ENCODE data around the gene CFAP65.
A peak's percentile ranks its signal among the peaks of the same experiment; 100 is the strongest.

DNA sequence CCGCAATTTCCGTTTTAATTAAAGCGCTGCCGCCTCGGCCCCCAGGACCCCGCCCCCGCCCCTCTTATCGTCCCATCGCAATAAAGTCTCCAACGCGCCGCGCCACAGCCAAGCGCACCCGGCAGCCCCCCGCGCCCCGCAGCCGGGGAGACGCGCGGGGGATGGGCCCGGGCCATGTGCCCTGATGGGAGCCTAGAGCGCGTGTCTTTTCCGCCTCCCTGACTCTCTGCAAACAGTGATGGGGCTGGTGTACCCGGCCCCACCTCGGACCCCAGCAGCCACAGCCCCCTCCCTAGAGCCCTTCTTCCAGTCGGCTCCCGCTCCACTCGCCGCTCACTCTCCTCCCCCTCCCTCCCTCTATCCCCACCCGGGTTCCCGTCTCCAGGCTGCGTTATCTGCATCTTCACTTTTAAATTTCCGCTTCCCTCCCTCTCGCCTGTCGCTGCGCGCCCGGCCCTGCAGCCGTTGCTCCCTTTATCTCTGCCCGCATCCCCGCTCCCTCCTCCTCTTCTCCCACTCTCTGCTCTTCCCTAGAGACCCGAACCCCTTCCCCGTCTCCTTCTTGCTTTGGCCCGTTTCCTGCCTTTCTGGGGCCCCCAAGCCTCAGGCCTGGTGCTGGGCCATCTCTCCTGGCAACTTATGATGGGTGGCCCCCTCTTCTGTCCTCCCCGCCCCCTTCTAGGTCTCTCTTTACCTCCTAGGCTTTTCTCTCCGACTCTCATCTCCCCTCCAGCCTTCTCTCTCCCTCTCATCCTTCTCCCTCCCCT is 55.8 kb downstream of the CFAP65 start:
- TF ChIP-seq NFRKB (IDR thresholded peaks at IDR 0.05; ENCODE audit: low read depth) = no peak
- TF ChIP-seq, protein P1, sequence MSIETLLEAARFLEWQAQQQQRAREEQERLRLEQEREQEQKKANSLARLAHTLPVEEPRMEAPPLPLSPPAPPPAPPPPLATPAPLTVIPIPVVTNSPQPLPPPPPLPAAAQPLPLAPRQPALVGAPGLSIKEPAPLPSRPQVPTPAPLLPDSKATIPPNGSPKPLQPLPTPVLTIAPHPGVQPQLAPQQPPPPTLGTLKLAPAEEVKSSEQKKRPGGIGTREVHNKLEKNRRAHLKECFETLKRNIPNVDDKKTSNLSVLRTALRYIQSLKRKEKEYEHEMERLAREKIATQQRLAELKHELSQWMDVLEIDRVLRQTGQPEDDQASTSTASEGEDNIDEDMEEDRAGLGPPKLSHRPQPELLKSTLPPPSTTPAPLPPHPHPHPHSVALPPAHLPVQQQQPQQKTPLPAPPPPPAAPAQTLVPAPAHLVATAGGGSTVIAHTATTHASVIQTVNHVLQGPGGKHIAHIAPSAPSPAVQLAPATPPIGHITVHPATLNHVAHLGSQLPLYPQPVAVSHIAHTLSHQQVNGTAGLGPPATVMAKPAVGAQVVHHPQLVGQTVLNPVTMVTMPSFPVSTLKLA (conservative IDR thresholded peaks at IDR 0.05) = no peak
- TF ChIP-seq, protein P2, sequence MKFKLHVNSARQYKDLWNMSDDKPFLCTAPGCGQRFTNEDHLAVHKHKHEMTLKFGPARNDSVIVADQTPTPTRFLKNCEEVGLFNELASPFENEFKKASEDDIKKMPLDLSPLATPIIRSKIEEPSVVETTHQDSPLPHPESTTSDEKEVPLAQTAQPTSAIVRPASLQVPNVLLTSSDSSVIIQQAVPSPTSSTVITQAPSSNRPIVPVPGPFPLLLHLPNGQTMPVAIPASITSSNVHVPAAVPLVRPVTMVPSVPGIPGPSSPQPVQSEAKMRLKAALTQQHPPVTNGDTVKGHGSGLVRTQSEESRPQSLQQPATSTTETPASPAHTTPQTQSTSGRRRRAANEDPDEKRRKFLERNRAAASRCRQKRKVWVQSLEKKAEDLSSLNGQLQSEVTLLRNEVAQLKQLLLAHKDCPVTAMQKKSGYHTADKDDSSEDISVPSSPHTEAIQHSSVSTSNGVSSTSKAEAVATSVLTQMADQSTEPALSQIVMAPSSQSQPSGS (CRISPR knock-in tag; IDR thresholded peaks at IDR 0.05) = no peak
- no peak for TF ChIP-seq SMAD1 (IDR thresholded peaks at IDR 0.05; ENCODE audit: low read depth, low read length, partially characterized antibody)
- TF ChIP-seq FOXK1 (CRISPR knock-in tag; IDR thresholded peaks at IDR 0.05; ENCODE audit: borderline replicate concordance) = no peak
- TF ChIP-seq, protein P3, sequence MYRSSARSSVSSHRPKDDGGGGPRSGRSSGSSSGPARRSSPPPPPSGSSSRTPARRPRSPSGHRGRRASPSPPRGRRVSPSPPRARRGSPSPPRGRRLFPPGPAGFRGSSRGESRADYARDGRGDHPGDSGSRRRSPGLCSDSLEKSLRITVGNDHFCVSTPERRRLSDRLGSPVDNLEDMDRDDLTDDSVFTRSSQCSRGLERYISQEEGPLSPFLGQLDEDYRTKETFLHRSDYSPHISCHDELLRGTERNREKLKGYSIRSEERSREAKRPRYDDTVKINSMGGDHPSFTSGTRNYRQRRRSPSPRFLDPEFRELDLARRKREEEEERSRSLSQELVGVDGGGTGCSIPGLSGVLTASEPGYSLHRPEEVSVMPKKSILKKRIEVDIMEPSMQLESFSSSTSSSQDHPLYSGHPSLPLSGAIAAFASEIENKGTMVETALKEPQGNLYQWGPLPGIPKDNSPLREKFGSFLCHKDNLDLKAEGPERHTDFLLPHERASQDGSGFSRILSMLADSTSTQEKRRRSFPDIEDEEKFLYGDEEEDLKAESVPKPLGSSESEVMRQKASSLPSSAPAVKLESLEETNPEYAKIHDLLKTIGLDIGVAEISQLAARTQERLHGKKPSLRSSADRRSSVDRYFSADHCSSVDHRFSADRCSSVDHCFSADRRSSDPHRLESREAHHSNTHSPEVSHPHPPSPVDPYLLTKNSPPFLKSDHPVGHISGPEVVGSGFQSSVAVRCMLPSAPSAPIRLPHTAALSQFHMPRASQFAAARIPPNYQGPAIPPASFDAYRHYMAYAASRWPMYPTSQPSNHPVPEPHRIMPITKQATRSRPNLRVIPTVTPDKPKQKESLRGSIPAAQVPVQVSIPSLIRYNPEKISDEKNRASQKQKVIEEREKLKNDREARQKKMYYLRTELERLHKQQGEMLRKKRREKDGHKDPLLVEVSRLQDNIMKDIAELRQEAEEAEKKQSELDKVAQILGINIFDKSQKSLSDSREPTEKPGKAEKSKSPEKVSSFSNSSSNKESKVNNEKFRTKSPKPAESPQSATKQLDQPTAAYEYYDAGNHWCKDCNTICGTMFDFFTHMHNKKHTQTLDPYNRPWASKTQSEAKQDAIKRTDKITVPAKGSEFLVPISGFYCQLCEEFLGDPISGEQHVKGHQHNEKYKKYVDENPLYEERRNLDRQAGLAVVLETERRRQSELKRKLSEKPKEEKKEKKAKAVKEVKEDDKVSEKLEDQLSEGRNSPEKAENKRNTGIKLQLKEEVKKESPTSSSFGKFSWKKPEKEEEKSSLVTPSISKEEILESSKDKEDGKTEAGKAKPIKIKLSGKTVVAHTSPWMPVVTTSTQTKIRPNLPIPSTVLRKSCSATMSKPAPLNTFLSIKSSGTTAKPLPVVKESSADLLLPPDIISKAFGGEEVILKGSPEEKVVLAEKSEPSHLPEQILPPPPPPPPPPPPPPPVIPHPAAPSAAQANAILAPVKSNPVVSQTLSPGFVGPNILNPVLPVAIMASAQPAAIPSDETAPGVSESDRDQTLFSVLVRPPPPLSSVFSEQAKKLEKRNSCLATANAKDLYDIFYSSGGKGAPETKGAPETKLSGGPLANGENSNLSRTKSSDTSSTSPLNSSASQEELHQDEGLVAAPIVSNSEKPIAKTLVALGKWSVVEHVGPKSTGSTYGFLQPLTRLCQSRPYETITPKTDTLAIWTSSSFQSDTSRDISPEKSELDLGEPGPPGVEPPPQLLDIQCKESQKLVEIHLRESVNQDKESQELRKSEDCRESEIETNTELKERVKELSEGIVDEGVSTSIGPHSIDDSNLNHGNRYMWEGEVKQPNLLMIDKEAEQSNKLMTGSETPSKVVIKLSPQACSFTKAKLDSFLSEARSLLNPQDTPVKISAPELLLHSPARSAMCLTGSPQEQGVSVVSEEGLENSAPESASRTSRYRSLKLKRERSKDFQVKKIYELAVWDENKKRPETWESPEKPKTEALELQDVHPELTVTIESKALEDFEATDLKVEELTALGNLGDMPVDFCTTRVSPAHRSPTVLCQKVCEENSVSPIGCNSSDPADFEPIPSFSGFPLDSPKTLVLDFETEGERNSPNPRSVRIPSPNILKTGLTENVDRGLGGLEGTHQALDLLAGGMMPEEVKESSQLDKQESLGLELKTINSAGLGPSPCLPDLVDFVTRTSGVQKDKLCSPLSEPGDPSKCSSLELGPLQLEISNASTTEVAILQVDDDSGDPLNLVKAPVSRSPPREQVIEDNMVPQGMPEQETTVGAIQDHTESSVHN (IDR thresholded peaks at IDR 0.05; ENCODE audit: borderline replicate concordance in 1 of 2, low read depth in 1 of 2) = no peak
- TF ChIP-seq ZNF175 (CRISPR knock-in tag; IDR thresholded peaks at IDR 0.05; ENCODE audit: low read depth) = no peak
- TF ChIP-seq, protein P4, sequence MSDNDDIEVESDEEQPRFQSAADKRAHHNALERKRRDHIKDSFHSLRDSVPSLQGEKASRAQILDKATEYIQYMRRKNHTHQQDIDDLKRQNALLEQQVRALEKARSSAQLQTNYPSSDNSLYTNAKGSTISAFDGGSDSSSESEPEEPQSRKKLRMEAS (CRISPR knock-in tag; IDR thresholded peaks at IDR 0.05) = peak; percentile 79
- TF ChIP-seq MEIS2 (IDR thresholded peaks at IDR 0.05; ENCODE audit: partially characterized antibody) = no peak
- TF ChIP-seq, protein P5, sequence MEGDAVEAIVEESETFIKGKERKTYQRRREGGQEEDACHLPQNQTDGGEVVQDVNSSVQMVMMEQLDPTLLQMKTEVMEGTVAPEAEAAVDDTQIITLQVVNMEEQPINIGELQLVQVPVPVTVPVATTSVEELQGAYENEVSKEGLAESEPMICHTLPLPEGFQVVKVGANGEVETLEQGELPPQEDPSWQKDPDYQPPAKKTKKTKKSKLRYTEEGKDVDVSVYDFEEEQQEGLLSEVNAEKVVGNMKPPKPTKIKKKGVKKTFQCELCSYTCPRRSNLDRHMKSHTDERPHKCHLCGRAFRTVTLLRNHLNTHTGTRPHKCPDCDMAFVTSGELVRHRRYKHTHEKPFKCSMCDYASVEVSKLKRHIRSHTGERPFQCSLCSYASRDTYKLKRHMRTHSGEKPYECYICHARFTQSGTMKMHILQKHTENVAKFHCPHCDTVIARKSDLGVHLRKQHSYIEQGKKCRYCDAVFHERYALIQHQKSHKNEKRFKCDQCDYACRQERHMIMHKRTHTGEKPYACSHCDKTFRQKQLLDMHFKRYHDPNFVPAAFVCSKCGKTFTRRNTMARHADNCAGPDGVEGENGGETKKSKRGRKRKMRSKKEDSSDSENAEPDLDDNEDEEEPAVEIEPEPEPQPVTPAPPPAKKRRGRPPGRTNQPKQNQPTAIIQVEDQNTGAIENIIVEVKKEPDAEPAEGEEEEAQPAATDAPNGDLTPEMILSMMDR (IDR thresholded peaks at IDR 0.05 in 2 of 3, conservative IDR thresholded peaks at IDR 0.05 in 1 of 3; ENCODE audit: insufficient read depth in 2 of 3, low read depth in 1 of 3, low read length in 3 of 3) = no peak
- no peak for TF ChIP-seq SREBF2 (CRISPR knock-in tag; IDR thresholded peaks at IDR 0.05)

Measured in K562 (cell line).